Measurements from ENCODE around the gene FRMPD1.

- no peak for TF ChIP-seq POLR2A (IDR thresholded peaks at IDR 0.05)
- no peak for TF ChIP-seq POLR2AphosphoS5 (IDR thresholded peaks at IDR 0.05)
- no peak for TF ChIP-seq CTCF (IDR thresholded peaks at IDR 0.05)
Measured at GRCh38 chr9:37619806-37620205, 30.9 kb upstream of the FRMPD1 start.
